Measurements from ENCODE around the gene CRISP1. TPM values are rescaled to one million over a fixed set of nuclear protein-coding genes. Genes with fewer than 3 reads are reported as not detected.

The CRISP1 gene
- total RNA-seq, 1 experiment from 2014 or later, result not detected

- BruUV-seq (replicated peaks), result no TSS peak
- CTCF ChIA-PET, result no interaction called here
- Mint-ChIP-seq H3K36me3 (ENCODE audit: insufficient read depth, unreplicated experiment) (no peaks in the 10 kb centered on the region), H3K9me3 (ENCODE audit: unreplicated experiment) (no peaks in the 10 kb centered on the region), H3K4me1 (ENCODE audit: low read depth, unreplicated experiment) (no peaks in the 10 kb centered on the region), H3K27me3 (ENCODE audit: insufficient read depth, unreplicated experiment) (no peaks in the 10 kb centered on the region), H3K4me3 (ENCODE audit: unreplicated experiment) (no peak overlapping the region), H3K27ac (ENCODE audit: unreplicated experiment) (no peak overlapping the region)
- H3K27me3 ChIP-seq (replicated peaks; ENCODE audit: control insufficient read depth, insufficient read depth, low read length), result no peaks in the 10 kb centered on the region
- no peaks in the 10 kb centered on the region for H3K36me3 ChIP-seq (ENCODE audit: control insufficient read depth, insufficient read depth, low read length)
- no peak overlapping the region for H3K4me3 ChIP-seq (ENCODE audit: low read depth, low read length)
- no peak for TF ChIP-seq CTCF (IDR thresholded peaks at IDR 0.05; ENCODE audit: insufficient read depth in 1 of 2, low read depth in 1 of 2, low read length in 1 of 2, severe bottlenecking in 1 of 2, unreplicated experiment in 1 of 2)
- POLR2A ChIA-PET, result no interaction called here
- intact Hi-C loops (cut with micrococcal nuclease; ENCODE audit: unreplicated experiment), result no loop called here
- no peaks in the 10 kb centered on the region for H3K4me1 ChIP-seq
- no peaks in the 10 kb centered on the region for H3K9me3 ChIP-seq
- no peak for DNase-seq
Measured at GRCh38 chr6:49815166-49815565, 51.2 kb downstream of the CRISP1 start.

GRCh38 chr6:49813248-49813647 is 53.1 kb downstream of the CRISP1 start:
- Histone ChIP-seq H3K36me3 (ENCODE audit: control insufficient read depth, insufficient read depth, low read length) (no peaks in the 10 kb centered on the region), H3K9me3 (no peaks in the 10 kb centered on the region), H3K4me1 (no peaks in the 10 kb centered on the region), H3K4me3 (ENCODE audit: low read depth, low read length) (no peak overlapping the region), H3K27me3 (replicated peaks; ENCODE audit: control insufficient read depth, insufficient read depth, low read length) (no peaks in the 10 kb centered on the region)
- H3K9me3 Mint-ChIP-seq (ENCODE audit: unreplicated experiment), result no peaks in the 10 kb centered on the region
- H3K4me1 Mint-ChIP-seq (ENCODE audit: low read depth, unreplicated experiment), result no peaks in the 10 kb centered on the region
- H3K27ac Mint-ChIP-seq (ENCODE audit: unreplicated experiment), result no peak overlapping the region
- intact Hi-C loops (cut with micrococcal nuclease; ENCODE audit: unreplicated experiment), result no loop called here
- no peak overlapping the region for H3K4me3 Mint-ChIP-seq (ENCODE audit: unreplicated experiment)
- TF ChIP-seq CTCF (IDR thresholded peaks at IDR 0.05; ENCODE audit: insufficient read depth in 1 of 2, low read depth in 1 of 2, low read length in 1 of 2, severe bottlenecking in 1 of 2, unreplicated experiment in 1 of 2), result no peak
- ChIA-PET POLR2A (no interaction called here), CTCF (interaction anchor here (1.2 kb wide), 1 partner anchor 190 kb away, joined by 3 read pairs; no protein-coding TSS in a partner anchor)
- no TSS peak for BruUV-seq (replicated peaks)
- no peaks in the 10 kb centered on the region for H3K36me3 Mint-ChIP-seq (ENCODE audit: insufficient read depth, unreplicated experiment)
- no peak for DNase-seq
- no peaks in the 10 kb centered on the region for H3K27me3 Mint-ChIP-seq (ENCODE audit: insufficient read depth, unreplicated experiment)

GRCh38 chr6:49806145-49806544 is 60.2 kb downstream of the CRISP1 start:
- Histone ChIP-seq H3K4me3 (ENCODE audit: low read depth, low read length) (no peak overlapping the region), H3K9me3 (no peaks in the 10 kb centered on the region), H3K27me3 (replicated peaks; ENCODE audit: control insufficient read depth, insufficient read depth, low read length) (no peaks in the 10 kb centered on the region), H3K4me1 (no peaks in the 10 kb centered on the region), H3K36me3 (ENCODE audit: control insufficient read depth, insufficient read depth, low read length) (no peaks in the 10 kb centered on the region)
- Mint-ChIP-seq H3K9me3 (ENCODE audit: unreplicated experiment) (no peaks in the 10 kb centered on the region), H3K4me1 (ENCODE audit: low read depth, unreplicated experiment) (no peaks in the 10 kb centered on the region), H3K4me3 (ENCODE audit: unreplicated experiment) (no peak overlapping the region), H3K27me3 (ENCODE audit: insufficient read depth, unreplicated experiment) (no peaks in the 10 kb centered on the region), H3K36me3 (ENCODE audit: insufficient read depth, unreplicated experiment) (no peaks in the 10 kb centered on the region), H3K27ac (ENCODE audit: unreplicated experiment) (no peak overlapping the region)
- intact Hi-C loops (cut with micrococcal nuclease; ENCODE audit: unreplicated experiment), result no loop called here
- no TSS peak for BruUV-seq (replicated peaks)
- CTCF ChIA-PET, result no interaction called here
- POLR2A ChIA-PET, result no interaction called here
- no peak for DNase-seq
- TF ChIP-seq CTCF (IDR thresholded peaks at IDR 0.05; ENCODE audit: insufficient read depth in 1 of 2, low read depth in 1 of 2, low read length in 1 of 2, severe bottlenecking in 1 of 2, unreplicated experiment in 1 of 2), result no peak

All from Caco-2 (cell line).